HG03139 (cell line): ENCODE measurements around the gene NAV1.
"Not testable (repeated sequence)": the region's sequence is repeated elsewhere in the genome, so short reads cannot be mapped to it uniquely, and the experiment has no call there.

Source experiments
- ATAC-seq: cut with Tn5 transposase; IDR thresholded peaks from one replicate; pipeline ENCODE4 v1.9.1; 2021; ENCODE audit not compliant: unreplicated experiment

Gene NAV1

GRCh38 chr1:201538612-201539551 is at the start of gene NAV1:
Gene NAV1, plus strand, starts transcription at chr1:201539127. Its CDS starts 83,758 bp downstream, at chr1:201622885.
- no peak for ATAC-seq

- ATAC-seq = no peak
Observed at GRCh38 chr1:201489643-201490261, 49.2 kb upstream of the NAV1 start.

- ATAC-seq = no peak
Observed at GRCh38 chr1:201490708-201491131, 48.2 kb upstream of the NAV1 start.

DNA sequence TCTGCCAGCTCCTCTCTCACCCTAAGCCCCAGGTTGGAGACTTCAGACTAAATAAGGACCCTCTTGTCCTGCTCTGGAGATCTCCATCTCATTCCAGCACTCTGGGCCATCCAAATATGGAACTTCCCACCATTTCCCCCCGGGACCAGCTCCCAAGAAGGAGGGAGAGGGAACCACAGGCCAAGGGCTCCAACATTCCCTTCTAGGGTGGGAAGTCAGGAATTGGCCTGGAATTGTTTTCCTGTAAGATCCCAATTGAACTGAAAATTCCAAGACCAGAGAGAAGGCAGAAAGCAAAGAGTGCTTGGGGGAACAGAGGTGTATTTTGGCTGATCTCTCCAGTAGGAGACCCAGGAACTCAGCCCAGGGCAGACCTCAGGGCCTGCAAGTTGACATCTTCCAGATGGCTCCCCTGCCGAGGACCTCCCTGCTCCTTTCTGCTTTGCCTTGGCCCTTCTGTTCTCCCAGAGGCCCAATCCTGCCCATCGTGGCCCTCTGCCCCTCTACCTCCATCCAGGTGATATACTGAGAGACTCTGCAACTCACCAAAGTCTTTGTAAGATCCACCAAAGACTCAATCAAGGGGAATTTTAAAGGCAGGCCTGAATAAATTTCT is 46.9 kb upstream of the NAV1 start:
- ATAC-seq = no peak

- not testable (repeated sequence) for ATAC-seq
Observed at GRCh38 chr1:201493026-201493656, 45.8 kb upstream of the NAV1 start.

DNA sequence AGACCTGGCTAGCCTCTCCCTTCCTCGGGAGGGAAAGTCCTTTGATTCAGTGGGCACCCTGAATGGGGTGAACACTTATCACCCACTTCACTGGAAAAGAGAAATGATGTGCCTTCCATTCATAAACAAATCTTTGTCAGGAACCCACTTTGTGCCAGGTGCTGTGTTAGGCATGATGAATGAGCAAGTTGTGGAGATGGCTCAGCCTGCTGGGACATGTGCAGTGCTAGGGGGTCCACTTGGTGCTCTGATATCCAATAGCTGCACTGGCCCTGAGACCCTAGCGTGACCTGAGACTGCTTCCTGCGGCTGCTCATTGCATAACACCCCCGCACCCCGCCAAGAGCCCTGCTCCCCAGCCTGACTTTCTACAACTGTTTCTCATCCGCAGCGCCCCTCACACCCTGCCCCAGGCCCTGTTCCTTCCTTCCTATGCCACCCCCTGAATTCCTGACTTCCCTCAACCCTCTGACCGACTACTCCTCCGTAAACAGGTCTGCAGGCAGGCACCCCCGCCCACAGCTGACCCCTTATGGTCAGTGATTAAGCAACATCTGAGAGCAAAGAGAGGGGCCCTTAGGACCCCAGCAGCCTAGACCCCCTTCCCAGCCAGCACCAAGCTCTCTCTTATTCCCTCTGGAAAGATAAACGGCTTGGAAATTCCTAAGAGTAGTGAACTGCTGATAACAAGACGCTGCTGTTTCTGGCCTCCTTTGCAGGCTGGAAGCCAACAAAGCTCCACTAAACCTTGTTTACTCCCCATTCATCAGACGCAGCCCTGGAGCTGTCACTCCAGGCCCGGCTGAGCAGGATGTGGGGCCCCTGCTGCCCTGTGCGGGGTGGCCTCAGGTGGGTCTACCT is 44.9 kb upstream of the NAV1 start:
- ATAC-seq = no peak

- no peak for ATAC-seq
Observed at GRCh38 chr1:201495551-201496295, 43.2 kb upstream of the NAV1 start.

DNA sequence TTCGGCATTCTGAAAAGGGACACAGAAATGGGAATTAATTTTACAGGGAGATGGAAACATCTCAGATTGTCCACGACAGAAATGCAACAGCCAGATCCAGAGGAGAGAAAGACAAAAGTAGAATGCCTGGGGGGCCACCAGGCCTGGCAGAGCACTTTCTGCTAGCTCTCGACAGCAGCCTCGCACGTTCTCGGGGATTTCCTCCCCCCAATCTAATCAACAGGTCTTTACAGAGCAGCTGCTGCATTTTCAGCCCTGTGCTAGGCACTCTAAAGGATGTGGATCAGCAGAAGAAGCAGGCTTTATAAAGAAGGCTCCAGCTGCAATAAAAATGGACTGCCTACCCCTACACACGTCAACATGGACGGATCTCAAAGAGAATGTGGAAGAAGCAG is 42.6 kb upstream of the NAV1 start:
- no peak for ATAC-seq

DNA sequence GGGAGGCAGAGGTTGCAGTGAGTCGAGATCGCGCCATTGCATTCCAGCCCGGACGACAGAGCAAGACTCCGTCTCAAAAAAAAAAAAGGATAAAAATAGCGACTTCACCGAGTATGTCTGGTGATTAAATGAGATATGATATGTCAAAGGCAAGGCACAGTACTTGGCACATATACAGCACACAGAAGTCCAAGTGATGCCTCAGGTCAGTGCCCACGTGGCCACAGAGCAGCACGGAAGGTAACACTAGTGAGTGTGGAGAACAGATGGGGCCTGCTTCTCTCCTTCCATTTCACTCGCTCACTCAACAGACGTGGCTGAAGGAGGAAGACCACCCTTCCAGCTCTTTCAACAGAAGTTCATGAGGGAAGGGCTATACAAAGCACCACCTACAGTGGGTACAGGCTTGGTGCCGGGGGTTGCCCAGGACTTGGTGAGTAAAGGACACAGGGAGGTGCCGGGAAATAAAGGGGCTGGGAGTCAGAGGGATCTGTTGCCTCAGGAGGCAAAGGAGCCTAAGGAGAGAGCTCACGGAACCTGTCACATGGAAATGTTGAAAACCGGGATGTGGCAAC is 40.9 kb upstream of the NAV1 start:
- no peak for ATAC-seq

DNA sequence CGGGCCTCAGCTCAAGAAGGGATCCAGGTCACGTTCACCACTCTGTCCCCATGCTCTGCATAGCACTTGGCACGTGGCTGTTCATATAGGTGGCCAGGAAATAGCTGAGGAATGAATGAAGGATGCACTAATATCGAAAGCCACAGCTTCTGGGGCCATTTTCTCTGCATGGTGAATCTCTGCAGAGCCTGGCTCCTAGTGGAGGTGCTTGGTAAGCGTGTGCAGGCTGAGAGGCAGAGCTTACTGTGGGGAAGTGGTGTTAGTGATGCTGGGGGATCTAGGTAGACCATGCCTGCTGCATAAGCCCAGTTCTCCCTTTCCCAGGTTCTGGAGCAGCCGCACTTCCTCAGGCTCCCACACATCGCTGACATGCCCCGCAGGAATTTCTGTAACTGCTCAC is 40.3 kb upstream of the NAV1 start:
- ATAC-seq = no peak

GRCh38 chr1:201499191-201499590 is 39.7 kb upstream of the NAV1 start:
- no peak for ATAC-seq

- ATAC-seq = no peak
Observed at GRCh38 chr1:201499795-201500669, 38.9 kb upstream of the NAV1 start.

GRCh38 chr1:201500670-201501120 is 38.2 kb upstream of the NAV1 start:
- ATAC-seq = no peak

GRCh38 chr1:201501144-201501543 is 37.8 kb upstream of the NAV1 start:
- ATAC-seq = no peak

DNA sequence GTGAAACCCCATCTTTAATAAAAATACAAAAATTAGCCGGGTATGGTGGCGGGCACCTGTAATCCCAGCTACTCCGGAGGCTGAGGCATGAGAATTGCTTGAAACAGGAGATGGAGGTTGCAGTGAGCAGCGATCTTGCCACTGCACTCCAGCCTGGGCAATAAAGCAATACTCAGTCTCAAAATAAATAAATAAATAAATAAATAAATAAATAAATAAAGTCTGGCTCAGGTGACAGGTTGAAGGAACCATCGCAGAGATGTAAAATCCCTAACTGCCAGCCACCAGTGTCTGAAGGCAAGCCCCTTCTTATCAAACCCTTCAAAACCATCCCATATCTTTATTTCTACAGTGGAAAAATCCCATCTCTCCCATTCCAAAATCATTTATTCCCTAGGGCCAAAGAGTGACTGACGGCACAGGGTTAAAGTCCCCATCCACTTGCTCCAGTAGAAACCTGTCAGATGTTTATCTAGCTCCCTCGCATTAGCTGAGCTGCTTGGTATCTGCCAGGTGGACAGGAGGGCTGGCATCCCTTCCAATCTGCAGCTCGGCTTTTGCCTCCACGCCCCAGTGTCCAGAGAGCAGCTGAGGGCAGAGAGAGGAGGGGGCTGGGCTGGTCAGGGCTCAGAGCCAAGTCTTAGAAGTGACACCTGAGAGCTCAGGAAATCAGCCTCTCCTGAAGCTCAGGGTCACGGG is 37.0 kb upstream of the NAV1 start:
- ATAC-seq = no peak

GRCh38 chr1:201502511-201502857 is 36.4 kb upstream of the NAV1 start:
- no peak for ATAC-seq

DNA sequence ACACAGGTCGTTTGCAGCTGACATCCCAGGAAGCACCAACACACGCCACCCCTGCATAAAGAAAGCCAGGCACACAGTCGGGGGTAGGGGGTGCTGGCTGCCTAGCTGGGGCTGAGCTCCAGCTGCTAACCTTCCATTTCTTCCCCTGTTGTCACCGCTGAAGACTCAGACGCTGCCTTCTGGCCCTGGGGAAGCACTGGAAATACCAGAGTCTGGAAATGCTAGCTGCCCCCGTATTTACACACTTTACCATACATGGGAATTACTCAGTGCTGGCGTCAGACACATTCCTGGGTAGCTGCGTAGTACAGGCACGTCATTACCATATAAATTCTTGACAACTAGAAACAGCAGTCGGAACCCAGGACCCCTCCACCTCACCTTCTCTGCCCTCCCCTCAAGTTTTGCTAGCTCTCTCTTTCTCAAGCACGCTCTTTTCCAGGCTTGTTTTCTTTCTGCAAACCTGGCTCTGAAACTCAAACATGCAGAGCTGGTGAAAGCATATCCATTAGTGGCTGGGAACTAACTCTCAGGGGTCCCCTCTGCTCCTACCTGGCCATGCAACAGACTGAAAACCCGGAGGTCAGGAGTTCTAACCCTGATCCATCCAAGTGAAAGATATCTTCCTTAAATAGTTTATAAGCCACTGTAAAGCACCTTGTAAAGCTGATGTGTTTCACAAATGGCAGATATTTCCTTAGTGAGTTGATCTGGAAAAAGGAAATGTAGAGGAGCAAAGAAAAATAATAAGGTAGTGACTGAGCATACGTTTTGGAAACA is 35.3 kb upstream of the NAV1 start:
- ATAC-seq = no peak
